ENCODE data around the gene RHBDD1.

DNA sequence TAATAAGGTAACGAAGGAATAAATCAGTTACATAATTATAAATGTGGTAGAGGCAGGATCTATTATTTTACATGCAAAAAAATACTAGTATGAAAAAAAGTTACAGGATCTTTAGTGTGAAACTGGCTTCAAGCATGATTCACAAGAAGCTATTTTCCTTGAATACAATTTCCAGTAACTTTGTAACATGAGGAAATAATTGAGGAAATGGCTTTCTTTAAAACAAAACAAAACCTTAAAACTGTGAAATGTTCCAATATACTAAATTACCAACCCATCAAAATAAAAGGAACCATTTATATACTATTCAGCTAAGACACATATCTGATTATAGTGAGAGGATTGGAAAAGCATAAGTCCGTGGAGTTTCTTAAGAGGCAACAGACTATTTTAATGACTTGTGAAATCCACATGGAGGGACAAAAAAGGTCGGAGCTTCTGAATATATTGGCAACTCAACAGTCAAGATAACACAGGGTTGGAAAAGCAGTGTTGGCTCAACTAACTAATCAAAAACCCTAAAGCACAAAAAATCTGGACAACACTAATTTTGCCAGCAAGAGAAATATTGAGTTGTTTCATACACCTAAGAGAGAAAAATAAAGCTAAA is 46.9 kb upstream of the RHBDD1 start:
- TF ChIP-seq, protein P1, sequence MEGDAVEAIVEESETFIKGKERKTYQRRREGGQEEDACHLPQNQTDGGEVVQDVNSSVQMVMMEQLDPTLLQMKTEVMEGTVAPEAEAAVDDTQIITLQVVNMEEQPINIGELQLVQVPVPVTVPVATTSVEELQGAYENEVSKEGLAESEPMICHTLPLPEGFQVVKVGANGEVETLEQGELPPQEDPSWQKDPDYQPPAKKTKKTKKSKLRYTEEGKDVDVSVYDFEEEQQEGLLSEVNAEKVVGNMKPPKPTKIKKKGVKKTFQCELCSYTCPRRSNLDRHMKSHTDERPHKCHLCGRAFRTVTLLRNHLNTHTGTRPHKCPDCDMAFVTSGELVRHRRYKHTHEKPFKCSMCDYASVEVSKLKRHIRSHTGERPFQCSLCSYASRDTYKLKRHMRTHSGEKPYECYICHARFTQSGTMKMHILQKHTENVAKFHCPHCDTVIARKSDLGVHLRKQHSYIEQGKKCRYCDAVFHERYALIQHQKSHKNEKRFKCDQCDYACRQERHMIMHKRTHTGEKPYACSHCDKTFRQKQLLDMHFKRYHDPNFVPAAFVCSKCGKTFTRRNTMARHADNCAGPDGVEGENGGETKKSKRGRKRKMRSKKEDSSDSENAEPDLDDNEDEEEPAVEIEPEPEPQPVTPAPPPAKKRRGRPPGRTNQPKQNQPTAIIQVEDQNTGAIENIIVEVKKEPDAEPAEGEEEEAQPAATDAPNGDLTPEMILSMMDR (IDR thresholded peaks at IDR 0.05), result no peak
- no peak for TF ChIP-seq POLR2A (IDR thresholded peaks at IDR 0.05)
